Measurements from ENCODE around the gene AARS2.

Gene AARS2

DNA sequence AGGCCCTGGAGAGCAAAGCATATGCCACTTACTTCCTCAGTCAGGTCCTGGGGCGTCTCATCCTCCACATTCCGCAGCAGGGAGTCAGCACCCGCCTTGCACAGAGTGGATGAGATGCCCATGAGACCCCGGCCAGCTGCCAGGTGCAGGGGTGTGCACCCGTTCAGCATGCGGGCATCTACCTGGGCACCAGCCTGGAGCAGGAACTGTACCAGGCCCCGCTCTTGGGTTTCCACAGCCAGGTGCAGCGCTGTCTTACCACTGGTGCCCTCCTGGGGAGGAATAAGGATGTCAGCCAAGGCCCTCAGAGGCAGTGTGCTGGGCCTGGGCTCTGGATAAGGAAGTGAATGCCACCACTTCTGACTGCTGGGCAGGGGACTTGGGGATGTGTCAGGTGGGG, 53.1 kb downstream of the AARS2 start:
- no peak for DNase-seq

DNA sequence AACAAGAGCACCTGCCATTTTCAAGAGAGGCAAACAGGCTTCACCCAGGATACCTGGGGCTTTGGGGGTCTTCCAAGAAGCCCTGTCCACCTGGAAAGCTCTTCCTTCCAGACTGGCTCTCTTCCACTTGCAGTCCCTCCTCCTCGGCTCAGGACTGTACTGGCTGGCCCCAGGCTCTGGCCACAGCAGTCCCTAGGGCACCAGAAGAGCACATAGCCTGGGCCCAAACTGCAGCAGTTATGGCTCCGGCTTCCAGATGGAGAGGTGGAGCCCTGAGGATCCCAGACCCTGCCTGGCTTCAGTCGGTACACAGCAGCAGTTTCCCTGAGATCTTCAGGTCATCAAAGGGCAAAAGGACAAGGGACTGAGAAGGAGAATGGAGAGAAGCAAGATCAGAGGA, 54.2 kb downstream of the AARS2 start:
- DNase-seq = no peak

DNA sequence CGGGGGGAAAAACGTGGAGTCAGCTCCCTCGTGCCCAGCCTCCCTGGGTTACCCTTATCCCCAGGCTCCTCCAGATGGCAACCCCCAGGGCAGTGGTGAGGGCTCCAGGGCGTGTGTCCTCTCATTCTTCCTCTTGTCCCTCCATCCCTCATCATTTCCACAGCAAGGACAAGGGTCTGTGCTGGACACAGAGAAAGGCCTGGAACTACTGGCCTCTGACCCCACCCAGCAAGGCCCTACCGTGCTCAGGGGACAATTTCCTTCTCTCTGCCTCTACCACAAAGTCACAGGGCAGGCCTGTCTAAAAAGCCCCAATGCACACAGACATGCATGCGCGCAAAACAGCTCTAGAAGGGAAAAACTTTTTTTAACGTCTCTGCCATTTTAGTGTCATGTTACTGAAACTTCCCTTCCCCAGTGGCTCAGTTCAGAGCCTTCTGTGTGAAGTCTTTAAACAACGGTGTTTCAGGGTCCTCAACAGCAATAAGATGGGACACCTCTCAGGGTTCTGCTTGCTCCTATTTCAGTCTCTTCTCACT, 54.8 kb downstream of the AARS2 start:
- DNase-seq = no peak

DNA sequence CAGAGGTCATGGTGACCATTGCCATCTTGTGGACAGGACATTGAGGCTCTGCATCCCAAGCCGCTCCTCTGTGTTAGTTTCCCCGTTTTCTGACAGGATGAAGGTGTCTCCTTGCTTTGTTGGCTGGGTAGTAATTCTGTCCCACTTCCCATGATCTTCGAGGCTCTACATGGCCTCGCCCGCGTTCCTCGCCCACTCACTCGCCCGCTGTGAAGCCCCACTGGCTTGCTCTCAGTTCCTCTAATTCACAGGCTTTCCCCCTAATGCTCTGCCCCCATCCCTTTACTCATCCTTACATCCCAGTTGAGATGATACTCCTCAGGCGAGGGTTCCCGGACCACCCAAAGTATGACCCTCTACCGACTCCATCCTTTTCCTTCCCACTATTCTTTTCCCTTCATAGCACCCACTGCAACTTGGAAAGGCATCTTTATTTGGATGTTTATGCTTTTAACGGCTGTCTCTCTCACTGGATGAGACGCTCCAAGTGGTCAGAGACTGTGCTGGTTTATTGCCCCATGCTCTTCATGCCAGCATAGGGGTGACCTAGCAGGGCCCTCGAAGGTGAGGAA, 55.3 kb downstream of the AARS2 start:
- DNase-seq = no peak

DNA sequence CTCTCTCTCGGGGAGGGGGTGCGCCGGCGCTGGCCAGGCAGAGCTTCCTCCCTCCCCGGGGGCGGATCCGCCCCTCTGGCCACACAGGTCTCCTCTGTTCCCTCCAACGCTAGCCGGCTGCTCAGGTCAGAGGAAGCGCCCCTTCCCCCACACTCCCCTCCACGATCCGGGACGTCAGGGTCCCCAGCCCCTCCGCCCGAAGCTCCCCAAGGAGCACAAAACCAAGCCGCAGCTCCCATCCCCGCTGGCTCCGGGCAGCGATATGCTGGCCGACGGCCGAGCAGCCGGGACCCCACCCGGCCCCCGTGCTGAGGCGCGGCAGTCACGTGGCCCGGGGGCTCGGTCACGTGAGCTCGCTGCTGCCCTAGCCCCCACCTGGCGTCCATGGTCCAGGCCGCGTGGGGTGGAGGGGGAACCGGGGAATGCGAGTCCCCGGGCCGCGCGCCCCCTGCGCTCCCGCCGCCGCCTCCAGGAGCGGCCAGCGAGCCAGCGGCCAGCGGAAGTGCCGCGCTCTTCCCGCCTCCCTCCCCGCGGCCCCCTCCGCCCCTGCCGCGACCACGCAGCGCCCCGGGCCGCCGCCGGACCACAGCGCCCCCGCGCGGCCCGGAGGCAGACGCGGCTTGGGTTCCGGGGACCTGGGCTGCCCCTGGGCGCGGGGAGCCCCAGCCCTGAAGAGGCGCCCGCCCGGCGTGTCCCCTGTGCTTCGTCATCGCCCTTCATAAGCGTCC, 56.0 kb downstream of the AARS2 start, which contains the start of gene SLC35B2:
Gene SLC35B2, minus strand, starts transcription at position 504 of the 728 bp plus-strand sequence. Its CDS starts 118 bp downstream, at position 386.
- peak in 1 of 2 experiments; percentile 80 for DNase-seq

DNA sequence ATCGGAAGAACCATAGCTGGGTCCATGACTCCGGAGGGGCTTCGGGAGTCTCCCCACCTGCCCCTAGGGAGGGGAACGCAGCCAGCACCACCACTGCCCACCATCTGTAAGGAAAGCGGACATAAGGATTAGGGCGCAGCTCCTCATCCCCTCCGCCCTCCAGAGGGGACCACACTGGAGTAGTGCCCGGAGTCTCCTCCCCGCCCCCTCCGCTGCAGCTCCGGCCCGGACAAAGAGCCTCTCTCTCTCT, 56.4 kb downstream of the AARS2 start:
- DNase-seq = no peak

DNA sequence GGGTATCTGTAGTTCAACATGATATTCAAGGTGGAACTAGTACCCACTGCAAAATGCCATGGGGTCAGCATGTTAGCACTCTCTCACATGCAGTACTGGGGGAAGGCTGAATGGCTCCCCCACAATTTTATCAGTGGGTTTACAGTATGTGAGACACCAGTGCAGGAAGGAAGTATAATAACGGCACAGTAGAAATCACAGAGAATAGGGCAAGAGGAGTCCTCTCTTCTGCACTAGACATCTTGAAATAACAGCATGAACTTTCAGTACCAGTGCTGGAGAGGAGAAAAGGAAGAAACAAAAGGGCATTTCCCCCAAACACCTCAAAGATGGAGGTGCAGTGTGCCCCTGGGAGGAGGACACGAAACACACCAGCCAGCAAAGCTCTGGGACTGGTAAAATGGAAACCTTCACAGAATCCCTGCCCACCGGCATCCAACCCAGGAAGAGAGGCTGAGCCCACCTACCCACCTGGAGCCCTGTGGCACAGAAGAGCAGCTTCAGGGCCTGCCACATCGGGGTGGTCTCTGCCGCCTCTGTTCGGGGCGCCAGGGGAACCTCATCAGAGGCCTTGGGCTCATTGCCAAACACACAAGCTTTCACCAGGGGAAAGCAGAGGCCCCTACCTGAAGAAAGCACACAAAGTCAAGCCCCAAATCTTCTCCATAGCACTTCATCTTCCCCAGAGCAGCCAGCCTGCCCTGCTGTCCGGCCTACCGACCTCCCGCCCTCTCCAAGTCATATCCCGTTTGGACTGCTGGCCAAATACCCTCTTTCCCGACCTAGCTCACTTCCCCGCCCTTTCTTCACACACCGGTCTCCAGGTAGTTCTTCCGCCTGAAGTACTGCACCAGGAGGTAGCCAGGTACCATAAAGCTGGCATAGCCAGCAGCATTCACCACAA, 57.0 kb downstream of the AARS2 start:
- DNase-seq = no peak

DNA sequence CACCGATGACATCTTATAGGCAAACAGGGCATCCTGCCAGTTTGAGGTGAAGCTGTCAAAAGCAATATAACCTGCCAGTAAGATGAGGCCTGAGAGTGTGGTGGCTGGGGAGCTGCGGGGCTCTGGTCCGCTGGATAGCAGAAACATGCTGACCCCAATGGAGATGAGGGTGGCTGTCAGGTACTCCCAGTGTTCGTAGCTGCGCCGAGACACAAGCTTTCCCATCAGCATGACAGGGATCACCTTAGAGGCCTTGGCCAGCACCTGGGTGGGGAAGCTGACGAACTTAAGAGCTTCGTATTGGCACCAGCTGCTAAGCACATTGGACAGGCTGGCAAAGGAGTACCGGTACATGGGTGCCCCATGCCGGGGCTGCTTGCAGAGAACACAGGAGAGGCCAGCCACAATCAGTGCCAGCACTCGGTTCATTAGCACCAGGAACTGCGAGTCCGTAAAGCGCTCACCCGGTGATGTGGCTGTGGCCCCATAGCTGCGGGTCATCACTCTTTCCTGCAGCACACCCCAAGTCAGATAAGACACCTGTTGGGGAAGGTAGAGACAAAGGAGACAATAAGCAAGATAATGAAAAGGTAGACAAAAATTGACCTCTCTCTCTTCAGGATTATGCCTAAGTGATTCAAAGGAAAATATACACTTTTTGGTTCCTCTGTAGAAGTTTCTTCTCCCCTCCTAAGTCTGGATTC, 57.9 kb downstream of the AARS2 start:
- DNase-seq = peak in 1 of 2 experiments; percentile 24

DNA sequence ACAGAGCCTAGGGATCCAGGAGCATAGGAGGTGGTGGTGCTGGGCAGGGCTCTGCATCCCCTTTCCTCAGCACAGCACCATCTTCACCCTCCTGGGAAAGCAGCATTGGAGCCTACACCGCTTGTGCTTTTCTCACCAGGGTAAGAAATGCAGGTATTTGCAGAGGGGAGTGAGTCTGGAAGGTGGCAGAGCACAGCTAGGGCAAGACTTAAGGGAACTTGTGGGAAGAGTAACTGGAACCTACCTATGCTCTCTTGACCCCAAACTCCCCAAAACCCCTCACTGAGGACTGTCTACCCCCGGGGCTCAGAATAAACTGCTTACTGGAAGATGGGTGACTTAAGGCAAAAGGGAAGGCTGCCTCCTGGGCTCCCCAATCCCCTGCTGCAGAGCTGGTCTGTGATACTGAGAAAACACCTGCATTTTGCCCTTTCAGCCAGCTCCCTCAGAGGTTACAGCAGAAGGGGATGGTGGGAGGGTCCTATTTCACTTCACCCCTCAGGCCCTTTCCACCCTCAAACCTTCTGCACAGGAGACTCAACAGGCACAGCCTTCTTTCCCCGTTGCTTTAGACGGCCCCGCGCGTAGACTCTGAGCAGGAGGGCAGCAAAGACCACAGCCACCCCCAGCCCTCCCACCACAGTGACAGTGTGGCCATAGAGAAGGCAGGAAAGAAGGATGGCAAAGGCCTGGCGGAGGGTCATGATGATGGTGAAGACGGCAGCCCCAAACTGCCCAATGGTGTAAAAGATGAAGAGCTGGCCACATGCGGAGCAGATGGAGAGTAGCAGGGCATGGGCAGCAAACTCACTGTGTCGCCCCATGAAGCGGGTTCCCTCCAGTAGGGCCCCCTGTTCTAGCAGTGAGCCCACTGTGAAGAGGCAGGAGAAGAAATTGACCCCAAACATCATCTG, 58.7 kb downstream of the AARS2 start:
- no peak for DNase-seq

DNA sequence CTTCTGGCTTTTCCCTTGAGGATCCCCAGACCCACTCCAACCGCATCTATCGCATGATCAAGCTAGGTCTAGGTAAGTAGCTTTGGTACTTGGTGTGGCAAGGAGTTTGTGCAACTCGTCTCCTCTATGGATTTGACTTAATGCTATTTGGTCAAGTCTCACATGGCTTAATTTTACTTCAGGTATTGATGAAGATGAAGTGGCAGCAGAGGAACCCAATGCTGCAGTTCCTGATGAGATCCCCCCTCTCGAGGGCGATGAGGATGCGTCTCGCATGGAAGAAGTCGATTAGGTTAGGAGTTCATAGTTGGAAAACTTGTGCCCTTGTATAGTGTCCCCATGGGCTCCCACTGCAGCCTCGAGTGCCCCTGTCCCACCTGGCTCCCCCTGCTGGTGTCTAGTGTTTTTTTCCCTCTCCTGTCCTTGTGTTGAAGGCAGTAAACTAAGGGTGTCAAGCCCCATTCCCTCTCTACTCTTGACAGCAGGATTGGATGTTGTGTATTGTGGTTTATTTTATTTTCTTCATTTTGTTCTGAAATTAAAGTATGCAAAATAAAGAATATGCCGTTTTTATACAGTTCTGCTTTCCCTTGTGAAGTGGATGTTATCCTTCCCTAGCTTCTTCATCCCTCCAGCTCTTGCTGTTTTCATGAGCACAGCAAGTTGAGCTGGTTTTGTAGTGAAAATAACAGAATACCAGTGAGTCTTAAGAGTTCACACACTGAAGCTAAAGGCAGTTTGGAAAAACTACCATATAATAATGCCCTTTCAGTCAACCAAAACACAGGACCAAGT, 59.6 kb downstream of the AARS2 start:
- DNase-seq = peak in 1 of 2 experiments; percentile 44

DNA sequence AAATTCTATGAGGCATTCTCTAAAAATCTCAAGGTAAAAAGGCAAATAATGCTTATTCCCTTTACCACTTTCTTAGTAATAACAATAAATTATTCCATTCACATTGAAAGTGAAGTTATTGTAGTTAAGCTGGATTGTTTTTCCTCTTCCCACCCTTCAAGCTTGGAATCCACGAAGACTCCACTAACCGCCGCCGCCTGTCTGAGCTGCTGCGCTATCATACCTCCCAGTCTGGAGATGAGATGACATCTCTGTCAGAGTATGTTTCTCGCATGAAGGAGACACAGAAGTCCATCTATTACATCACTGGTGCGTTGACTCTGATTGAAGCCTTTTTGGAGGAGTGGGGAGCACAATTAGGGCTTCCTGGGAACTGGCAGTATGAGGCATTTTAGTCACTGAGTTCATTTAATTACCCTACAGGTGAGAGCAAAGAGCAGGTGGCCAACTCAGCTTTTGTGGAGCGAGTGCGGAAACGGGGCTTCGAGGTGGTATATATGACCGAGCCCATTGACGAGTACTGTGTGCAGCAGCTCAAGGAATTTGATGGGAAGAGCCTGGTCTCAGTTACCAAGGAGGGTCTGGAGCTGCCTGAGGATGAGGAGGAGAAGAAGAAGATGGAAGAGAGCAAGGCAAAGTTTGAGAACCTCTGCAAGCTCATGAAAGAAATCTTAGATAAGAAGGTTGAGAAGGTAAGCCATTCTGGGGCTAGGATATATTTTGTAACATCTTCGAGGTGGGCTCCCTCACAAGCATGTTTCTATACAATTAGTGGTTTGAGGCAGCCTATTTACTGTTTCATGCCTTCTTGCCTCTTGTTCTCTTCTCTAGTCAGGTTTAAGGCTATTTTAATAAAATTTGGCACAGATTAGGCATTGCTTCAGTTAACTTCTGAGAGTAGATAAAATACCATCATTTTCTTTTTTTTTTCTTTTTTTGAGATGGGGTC, 61.3 kb downstream of the AARS2 start:
- DNase-seq = no peak

DNA sequence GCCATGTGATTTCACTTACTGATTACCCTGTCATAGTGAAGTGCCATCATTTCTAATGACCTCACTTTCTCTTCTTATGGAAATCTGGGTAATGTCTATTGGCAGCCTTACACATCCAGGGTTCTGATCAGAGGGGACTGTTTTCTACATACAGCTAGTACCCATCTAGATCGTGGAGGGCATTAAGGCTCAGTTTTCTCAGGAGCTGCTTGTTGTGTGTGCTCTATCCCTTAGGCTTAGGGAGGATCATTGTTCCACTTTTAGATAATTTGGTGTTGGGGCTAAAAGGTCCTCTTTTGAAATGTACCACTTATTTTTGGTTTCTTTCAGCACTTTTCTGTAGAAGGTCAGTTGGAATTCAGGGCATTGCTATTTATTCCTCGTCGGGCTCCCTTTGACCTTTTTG, 62.4 kb downstream of the AARS2 start:
- no peak for DNase-seq

DNA sequence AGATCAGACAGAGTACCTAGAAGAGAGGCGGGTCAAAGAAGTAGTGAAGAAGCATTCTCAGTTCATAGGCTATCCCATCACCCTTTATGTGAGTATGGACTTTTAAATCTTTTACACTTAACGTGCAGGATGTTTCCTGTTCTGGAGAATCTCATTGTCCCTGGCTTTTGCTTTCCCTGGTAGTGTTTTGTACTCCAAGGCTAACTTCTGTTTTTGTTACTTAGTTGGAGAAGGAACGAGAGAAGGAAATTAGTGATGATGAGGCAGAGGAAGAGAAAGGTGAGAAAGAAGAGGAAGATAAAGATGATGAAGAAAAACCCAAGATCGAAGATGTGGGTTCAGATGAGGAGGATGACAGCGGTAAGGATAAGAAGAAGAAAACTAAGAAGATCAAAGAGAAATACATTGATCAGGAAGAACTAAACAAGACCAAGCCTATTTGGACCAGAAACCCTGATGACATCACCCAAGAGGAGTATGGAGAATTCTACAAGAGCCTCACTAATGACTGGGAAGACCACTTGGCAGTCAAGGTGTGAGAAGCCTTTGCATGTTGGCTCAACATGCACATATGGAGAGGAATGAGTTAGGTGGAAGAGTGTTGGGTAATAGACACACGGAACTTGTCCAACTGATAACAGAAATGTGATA, 63.0 kb downstream of the AARS2 start:
- DNase-seq = no peak

Data from SHP77 (cell line).